K562 (cell line): Measurements from ENCODE around the gene OPRL1. TPM values are rescaled to one million over a fixed set of nuclear protein-coding genes. Genes with fewer than 3 reads are reported as not detected.

Experiments used
- CBFA2T2 ChIP-seq: fragments of 450-650 bp; conservative IDR thresholded peaks from 2 replicates; pipeline ENCODE4 v1.6.1; 2017; ENCODE audit warnings: mild to moderate bottlenecking
- CBFA2T3 ChIP-seq: fragments of 450-650 bp; IDR thresholded peaks from 2 replicates; pipeline ENCODE4 v1.6.1; 2017
- CEBPB ChIP-seq: fragments of 450-650 bp; IDR thresholded peaks from 2 replicates; pipeline ENCODE4 v1.6.1; 2016; ENCODE audit warnings: missing genetic modification characterization, missing compliant biosample characterization
- DMBX1 ChIP-seq: fragments of 250-450 bp; sonication (Bioruptor Pico); IDR thresholded peaks from 2 replicates; pipeline ENCODE4 v1.8.0; 2022; ENCODE audit warnings: inconsistent platforms, mild to moderate bottlenecking, moderate library complexity, borderline replicate concordance
- HIVEP1 ChIP-seq: fragments of 250-450 bp; sonication (Bioruptor Pico); IDR thresholded peaks from 2 replicates; pipeline ENCODE4 v1.4.0; 2020; ENCODE audit warnings: mild to moderate bottlenecking
- IFI16 ChIP-seq: fragments of 250-450 bp; sonication (Bioruptor Pico); IDR thresholded peaks from 2 replicates; pipeline ENCODE4 v2.1.2; 2022; ENCODE audit warnings: mild to moderate bottlenecking, inconsistent platforms
- MEF2A ChIP-seq: IDR thresholded peaks from 2 replicates; pipeline ENCODE4 v1.6.1; 2011; ENCODE audit warnings: low read depth, mild to moderate bottlenecking, low read length, moderate library complexity; ENCODE audit not compliant: control insufficient read depth
- MEIS2 ChIP-seq: fragments of 450-650 bp; IDR thresholded peaks from 2 replicates; pipeline ENCODE4 v1.6.1; 2014; ENCODE audit warnings: mild to moderate bottlenecking; ENCODE audit not compliant: partially characterized antibody
- MTF1 ChIP-seq: fragments of 250-450 bp; sonication (Bioruptor Pico); IDR thresholded peaks from 2 replicates; pipeline ENCODE4 v1.9.0; 2021; ENCODE audit warnings: moderate library complexity, mild to moderate bottlenecking, inconsistent platforms, borderline replicate concordance
- NFIX ChIP-seq: fragments of 250-450 bp; sonication (Bioruptor Pico); IDR thresholded peaks from 2 replicates; pipeline ENCODE4 v1.4.0; 2020; ENCODE audit warnings: low read depth, mild to moderate bottlenecking, moderate library complexity
- NUFIP1 ChIP-seq: fragments of 450-650 bp; IDR thresholded peaks from 2 replicates; pipeline ENCODE4 v1.6.1; 2018; ENCODE audit not compliant: partially characterized antibody
- PHF8 ChIP-seq: fragments of 200-600 bp; sonication (generic); IDR thresholded peaks from 2 replicates; pipeline ENCODE4 v1.6.1; 2012; ENCODE audit warnings: mixed run types, mild to moderate bottlenecking, inconsistent platforms, low read length, moderate library complexity, borderline replicate concordance
- PML ChIP-seq: IDR thresholded peaks from 2 replicates; pipeline ENCODE4 v1.6.1; 2012; ENCODE audit warnings: low read length, inconsistent platforms
- PRMT5 ChIP-seq: sonication (generic); formaldehyde crosslinking; IDR thresholded peaks from 2 replicates; pipeline ENCODE4 v1.5.0; 2020; ENCODE audit warnings: missing genetic modification reagents
- SAP30 ChIP-seq: fragments of 200-600 bp; sonication (generic); IDR thresholded peaks from 2 replicates; pipeline ENCODE4 v1.6.1; 2012; ENCODE audit warnings: borderline replicate concordance, low read depth, mild to moderate bottlenecking, moderate library complexity, low read length, control low read depth, inconsistent platforms; ENCODE audit not compliant: insufficient read depth, poor library complexity, severe bottlenecking
- TEAD1 ChIP-seq, 2 experiments: fragments of 450-650 bp in 1 of 2; sonication (generic) in 1 of 2; formaldehyde crosslinking; IDR thresholded peaks; 2 replicates each; pipeline versions ENCODE4 v1.4.0 to v1.8.0; 2020 to 2022; ENCODE audit warnings: mild to moderate bottlenecking in 2 of 2, missing genetic modification reagents in 1 of 2
- ZC3H11A ChIP-seq: IDR thresholded peaks from 2 replicates; pipeline ENCODE4 v1.6.1; 2012; ENCODE audit warnings: low read depth, low read length, improper control_type of control experiment
- ZEB2 ChIP-seq: fragments of 450-650 bp; IDR thresholded peaks from 2 replicates; pipeline ENCODE4 v1.6.1; 2016
- ZFPM2 ChIP-seq: fragments of 250-450 bp; sonication (Bioruptor Pico); IDR thresholded peaks from 2 replicates; pipeline ENCODE4 v1.5.1; 2022; ENCODE audit warnings: mild to moderate bottlenecking
- ZNF24 ChIP-seq: fragments of 450-650 bp; IDR thresholded peaks from 2 replicates; pipeline ENCODE4 v1.6.1; 2016
- ZNF324 ChIP-seq: fragments of 250-450 bp; sonication (Bioruptor Pico); IDR thresholded peaks from 2 replicates; pipeline ENCODE4 v1.4.0; 2020; ENCODE audit warnings: mild to moderate bottlenecking
- ZNF347 ChIP-seq: fragments of 450-650 bp; formaldehyde crosslinking; IDR thresholded peaks from 2 replicates; pipeline ENCODE4 v1.4.0; 2020; ENCODE audit warnings: low read depth, mild to moderate bottlenecking, moderate library complexity
- polyA plus RNA-seq, 8 experiments: library from polyadenylated mRNA; depleted of rRNA in 4 of 8; stranded (reverse) in 5 of 8; unstranded in 3 of 8; fragments of >200 nt; fragmentation: Nextera tagmentation in 2 of 8; fragmentation: Illumina TruSeq in 1 of 8; extraction: Ambion mirVana in 2 of 8; extraction: Trizol in 1 of 8; gene quantifications; 2 replicates each; pipeline versions ENCODE4 v1.2.1 to v1.2.3, GENCODE V29; 2011 to 2014; ENCODE audit warnings: inconsistent platforms in 1 of 8, missing spikeins in 1 of 8
- total RNA-seq, 7 experiments: library from RNA; depleted of rRNA in 6 of 7; stranded (reverse); fragments of >200 nt in 6 of 7; fragmentation: Illumina TruSeq in 2 of 7; extraction: Trizol in 2 of 7; gene quantifications; 2 replicates each; pipeline versions ENCODE4 v1.2.1 to v1.2.3, GENCODE V29; 2011 to 2021; ENCODE audit warnings: low replicate concordance in 1 of 7
- TF ChIP-seq, protein P1 (sequence below): fragments of 150-350 bp; IDR thresholded peaks from 2 replicates; pipeline ENCODE4 v1.6.1; 2014; ENCODE audit warnings: low read depth, mild to moderate bottlenecking, low read length, borderline replicate concordance
- TF ChIP-seq, protein P2 (sequence below): fragments of 450-650 bp; formaldehyde crosslinking; IDR thresholded peaks from 2 replicates; pipeline ENCODE4 v1.4.0; 2022; ENCODE audit warnings: missing genetic modification characterization
- TF ChIP-seq, protein P3 (sequence below): sonication (generic); formaldehyde crosslinking; IDR thresholded peaks from 2 replicates; pipeline ENCODE4 v1.8.1; 2022; ENCODE audit warnings: missing genetic modification reagents

Gene OPRL1
- total and polyA plus RNA-seq, 9 of the 15 experiments (the other 6 are each of a cell fraction or from before 2014, with no cell fraction given) = 0.06 to 0.33 (median 0.11) TPM; not detected in 2

DNA sequence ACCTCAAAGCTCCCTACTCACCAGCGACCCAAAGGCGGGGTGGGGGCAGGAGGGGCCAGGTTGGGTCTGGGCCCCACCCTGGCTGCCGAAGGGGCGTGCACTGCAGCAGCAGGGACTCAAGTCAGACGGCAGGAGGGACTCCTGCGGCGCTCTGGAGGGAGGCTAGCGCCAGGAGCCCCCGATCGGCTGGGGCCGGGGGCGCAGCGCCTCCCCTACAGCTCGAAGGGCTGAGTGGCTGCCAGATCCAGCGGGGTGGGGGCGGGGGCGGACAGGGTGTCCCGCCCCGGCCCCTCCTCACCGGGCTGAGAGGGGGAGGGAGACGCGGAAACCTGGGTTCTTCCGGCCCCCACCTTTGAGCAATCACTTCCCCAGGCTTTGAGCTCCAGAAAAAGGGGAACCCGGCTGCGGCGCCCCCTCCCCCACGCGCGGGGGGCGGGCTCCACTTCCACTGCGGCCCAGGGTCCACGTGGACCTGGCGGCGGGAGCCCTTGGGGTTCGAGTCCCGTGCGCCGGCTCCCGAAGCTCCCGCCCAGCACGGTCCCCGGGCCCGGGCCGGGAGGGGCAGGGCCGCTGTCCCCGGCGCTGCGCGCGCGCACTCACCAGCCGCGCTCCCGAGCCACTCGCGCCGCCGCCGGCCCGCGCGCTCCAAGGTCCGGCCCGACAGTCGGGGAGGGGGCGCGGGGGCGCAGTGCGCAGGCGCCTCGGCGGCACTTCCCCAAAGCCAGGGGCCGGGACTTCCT, 439 bp upstream of the OPRL1 start, which contains the start of gene RGS19 (continued):
- TF ChIP-seq ZFPM2 (no peak), IFI16 (CRISPR knock-in tag) (no peak), ZC3H11A (no peak), PRMT5 (no peak), NUFIP1 (no peak), MEIS2 (peak; percentile 33), DMBX1 (CRISPR knock-in tag) (peak; percentile 34; the same call in 1 of the 2 replicates), NFIX (CRISPR knock-in tag) (no peak), ZEB2 (no peak), PHF8 (peak; percentile 66; the same call in 1 of the 2 replicates), TEAD1 (CRISPR knock-in tag; IDR thresholded peaks at IDR 0.05) (no peak), MTF1 (CRISPR knock-in tag) (no peak), ZNF324 (no peak), PML (no peak), CBFA2T2 (no peak), HIVEP1 (CRISPR knock-in tag) (no peak), CBFA2T3 (no peak), ZNF347 (CRISPR knock-in tag) (no peak), ZNF24 (no peak), CEBPB (tag) (no peak), MEF2A (no peak), SAP30 (peak; percentile 34)
- TF ChIP-seq, protein P1, sequence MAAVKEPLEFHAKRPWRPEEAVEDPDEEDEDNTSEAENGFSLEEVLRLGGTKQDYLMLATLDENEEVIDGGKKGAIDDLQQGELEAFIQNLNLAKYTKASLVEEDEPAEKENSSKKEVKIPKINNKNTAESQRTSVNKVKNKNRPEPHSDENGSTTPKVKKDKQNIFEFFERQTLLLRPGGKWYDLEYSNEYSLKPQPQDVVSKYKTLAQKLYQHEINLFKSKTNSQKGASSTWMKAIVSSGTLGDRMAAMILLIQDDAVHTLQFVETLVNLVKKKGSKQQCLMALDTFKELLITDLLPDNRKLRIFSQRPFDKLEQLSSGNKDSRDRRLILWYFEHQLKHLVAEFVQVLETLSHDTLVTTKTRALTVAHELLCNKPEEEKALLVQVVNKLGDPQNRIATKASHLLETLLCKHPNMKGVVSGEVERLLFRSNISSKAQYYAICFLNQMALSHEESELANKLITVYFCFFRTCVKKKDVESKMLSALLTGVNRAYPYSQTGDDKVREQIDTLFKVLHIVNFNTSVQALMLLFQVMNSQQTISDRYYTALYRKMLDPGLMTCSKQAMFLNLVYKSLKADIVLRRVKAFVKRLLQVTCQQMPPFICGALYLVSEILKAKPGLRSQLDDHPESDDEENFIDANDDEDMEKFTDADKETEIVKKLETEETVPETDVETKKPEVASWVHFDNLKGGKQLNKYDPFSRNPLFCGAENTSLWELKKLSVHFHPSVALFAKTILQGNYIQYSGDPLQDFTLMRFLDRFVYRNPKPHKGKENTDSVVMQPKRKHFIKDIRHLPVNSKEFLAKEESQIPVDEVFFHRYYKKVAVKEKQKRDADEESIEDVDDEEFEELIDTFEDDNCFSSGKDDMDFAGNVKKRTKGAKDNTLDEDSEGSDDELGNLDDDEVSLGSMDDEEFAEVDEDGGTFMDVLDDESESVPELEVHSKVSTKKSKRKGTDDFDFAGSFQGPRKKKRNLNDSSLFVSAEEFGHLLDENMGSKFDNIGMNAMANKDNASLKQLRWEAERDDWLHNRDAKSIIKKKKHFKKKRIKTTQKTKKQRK = no peak
- TF ChIP-seq, protein P2, sequence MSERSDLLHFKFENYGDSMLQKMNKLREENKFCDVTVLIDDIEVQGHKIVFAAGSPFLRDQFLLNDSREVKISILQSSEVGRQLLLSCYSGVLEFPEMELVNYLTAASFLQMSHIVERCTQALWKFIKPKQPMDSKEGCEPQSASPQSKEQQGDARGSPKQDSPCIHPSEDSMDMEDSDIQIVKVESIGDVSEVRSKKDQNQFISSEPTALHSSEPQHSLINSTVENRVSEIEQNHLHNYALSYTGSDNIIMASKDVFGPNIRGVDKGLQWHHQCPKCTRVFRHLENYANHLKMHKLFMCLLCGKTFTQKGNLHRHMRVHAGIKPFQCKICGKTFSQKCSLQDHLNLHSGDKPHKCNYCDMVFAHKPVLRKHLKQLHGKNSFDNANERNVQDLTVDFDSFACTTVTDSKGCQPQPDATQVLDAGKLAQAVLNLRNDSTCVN (CRISPR knock-in tag) = no peak
- TF ChIP-seq, protein P3, sequence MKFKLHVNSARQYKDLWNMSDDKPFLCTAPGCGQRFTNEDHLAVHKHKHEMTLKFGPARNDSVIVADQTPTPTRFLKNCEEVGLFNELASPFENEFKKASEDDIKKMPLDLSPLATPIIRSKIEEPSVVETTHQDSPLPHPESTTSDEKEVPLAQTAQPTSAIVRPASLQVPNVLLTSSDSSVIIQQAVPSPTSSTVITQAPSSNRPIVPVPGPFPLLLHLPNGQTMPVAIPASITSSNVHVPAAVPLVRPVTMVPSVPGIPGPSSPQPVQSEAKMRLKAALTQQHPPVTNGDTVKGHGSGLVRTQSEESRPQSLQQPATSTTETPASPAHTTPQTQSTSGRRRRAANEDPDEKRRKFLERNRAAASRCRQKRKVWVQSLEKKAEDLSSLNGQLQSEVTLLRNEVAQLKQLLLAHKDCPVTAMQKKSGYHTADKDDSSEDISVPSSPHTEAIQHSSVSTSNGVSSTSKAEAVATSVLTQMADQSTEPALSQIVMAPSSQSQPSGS (CRISPR knock-in tag) = no peak
